Hematopoietic multipotent progenitor cell (in vitro differentiated cells): ENCODE data around the gene UPK2. TPM values are rescaled to one million over a fixed set of nuclear protein-coding genes. Genes with fewer than 3 reads are reported as not detected.

Experiments
- DNase-seq, 3 donors: peaks; one replicate each; pipeline ENCODE4 v3.0.0-alpha.2; 2011 to 2015; ENCODE audit warnings: low read depth in 2 of 3, low spot score in 2 of 3
- total RNA-seq: library from RNA; depleted of rRNA; stranded (reverse); fragments of >200 nt; gene quantifications from one replicate; pipeline ENCODE4 v1.2.3, GENCODE V29; 2012

The UPK2 gene
- total RNA-seq = not detected

DNA sequence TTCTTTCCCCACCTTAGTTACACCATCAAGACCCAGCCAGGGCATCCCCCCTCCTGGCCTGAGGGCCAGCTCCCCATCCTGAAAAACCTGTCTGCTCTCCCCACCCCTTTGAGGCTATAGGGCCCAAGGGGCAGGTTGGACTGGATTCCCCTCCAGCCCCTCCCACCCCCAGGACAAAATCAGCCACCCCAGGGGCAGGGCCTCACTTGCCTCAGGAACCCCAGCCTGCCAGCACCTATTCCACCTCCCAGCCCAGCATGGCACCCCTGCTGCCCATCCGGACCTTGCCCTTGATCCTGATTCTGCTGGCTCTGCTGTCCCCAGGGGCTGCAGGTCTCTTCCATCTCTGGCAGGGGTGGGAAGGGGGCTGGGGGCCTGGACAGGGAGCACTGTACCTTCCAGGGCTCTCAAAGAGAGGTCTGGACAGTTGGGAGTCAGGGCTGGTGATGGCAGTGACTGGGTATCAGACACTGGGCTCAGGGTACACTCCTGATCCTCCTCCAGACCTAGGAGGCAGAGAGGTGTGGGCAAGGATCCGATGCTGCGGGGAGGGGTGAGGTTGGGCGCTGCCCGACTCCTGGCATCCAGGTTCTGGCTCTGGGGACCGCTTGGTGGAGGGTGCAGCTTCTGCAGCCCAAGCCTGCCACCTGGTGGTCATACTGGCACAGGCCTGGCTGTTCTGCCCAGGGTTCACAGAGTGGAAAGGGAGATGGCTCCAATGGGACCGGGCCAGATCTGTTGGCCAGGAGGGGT, at the start of gene UPK2:
Gene UPK2, plus strand, starts transcription at position 205 of the 753 bp plus-strand sequence. Its CDS starts 53 bp downstream, at position 258.
- peak; percentile 78 to 85 (median 78) for DNase-seq

- peak in 2 of 3 donors; percentile 77 to 90 for DNase-seq
These were observed 48.8 kb upstream of the UPK2 start for GRCh38 chr11:118907051-118908042.

DNA sequence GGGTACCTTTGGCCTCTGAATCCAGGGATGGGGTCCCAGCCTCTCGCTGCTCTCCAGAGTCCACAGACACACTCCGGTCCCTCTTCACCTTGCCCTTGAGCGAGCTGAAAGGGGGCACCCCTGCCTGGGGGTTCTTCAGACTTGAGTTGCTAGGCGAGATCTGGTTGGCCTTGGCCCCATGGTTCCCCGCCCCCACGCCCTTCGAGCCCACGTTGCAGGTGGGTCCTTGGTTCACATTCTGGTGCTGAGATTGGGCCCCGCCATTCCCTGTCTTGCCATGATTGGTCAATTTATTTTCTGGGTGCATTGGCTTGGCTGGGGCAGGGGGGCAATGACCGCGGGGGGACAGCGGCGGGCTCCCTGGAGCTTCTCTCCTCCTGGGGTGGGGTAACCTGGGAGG, 47.8 kb upstream of the UPK2 start:
- DNase-seq = no peak

DNA sequence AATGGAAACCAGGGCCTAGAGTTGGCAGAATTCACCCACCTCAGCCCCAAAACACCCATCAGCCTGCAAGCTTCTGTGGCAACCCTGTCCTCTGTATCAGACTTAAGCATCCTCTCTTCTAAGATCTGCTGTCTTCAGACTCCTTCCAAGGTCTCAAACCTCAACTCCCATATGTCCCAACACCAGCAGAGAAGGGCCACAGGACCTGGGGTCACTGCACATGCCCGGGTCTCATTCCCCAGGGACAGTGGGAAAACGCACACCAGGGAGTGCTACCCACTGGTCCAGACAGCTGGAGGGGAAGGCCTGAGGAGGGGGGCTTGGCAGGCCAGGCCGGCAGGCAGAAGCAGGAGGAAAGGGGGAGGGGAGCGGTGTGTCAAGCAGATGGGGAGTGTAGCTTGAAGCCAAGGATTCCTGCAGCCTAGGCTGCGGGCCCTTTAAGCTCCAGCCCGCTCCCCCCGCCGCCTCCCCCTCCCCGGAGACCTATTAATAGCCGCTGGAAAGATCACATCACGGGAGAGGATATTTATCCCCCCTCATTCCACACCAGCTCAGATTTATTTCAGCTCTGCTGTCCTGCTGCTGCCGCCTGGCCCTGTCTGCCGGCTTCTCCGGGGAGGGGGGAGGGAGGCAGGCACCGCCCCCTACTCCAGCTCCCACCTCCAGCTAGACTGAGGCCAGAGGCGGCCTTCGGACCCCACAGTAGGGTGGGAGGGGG, 47.0 kb upstream of the UPK2 start:
- DNase-seq = no peak

- no peak for DNase-seq
These were observed 46.3 kb upstream of the UPK2 start for GRCh38 chr11:118909619-118910308.

GRCh38 chr11:118910309-118911112, 45.6 kb upstream of the UPK2 start:
- no peak for DNase-seq

- DNase-seq = no peak
These were observed 44.8 kb upstream of the UPK2 start for GRCh38 chr11:118911113-118911879.

- DNase-seq = peak in 2 of 3 donors; percentile 70 to 85
These were observed 44.0 kb upstream of the UPK2 start for GRCh38 chr11:118911880-118912741.

DNA sequence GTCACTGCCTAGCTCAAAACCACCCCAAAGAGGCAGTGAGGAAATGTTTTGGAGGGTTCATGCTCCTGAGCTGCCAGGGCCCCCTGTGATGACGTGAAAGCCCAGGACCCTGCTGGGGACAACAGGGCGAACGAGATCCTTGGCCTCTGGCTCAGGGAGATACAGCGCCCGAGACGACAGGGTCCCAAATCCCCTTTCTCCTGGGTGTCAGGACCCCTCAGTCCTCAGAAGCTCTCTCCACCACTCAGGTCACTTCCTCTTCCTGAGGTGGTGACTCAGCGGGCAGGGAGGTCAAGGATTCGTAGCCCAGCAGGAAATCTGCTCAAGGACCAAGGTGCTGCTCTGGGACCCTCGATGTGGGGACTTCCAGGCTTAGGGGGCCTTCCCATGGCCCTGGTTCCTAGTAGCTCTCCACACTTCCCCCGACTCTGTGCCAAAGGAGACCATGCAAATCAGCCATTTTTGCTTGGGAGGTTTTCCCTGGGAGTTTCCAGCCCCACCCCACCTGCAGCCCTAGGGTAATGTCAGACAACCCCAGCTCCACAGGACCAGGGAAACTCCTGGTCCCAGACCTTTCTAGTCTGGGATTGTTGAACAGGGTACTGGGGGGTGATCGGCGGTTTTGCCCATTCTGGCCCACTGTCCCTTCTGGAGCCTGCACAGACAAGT, 43.2 kb upstream of the UPK2 start:
- DNase-seq = no peak

- DNase-seq = peak in 1 of 3 donors; percentile 46
These were observed 42.5 kb upstream of the UPK2 start for GRCh38 chr11:118913411-118914125.

DNA sequence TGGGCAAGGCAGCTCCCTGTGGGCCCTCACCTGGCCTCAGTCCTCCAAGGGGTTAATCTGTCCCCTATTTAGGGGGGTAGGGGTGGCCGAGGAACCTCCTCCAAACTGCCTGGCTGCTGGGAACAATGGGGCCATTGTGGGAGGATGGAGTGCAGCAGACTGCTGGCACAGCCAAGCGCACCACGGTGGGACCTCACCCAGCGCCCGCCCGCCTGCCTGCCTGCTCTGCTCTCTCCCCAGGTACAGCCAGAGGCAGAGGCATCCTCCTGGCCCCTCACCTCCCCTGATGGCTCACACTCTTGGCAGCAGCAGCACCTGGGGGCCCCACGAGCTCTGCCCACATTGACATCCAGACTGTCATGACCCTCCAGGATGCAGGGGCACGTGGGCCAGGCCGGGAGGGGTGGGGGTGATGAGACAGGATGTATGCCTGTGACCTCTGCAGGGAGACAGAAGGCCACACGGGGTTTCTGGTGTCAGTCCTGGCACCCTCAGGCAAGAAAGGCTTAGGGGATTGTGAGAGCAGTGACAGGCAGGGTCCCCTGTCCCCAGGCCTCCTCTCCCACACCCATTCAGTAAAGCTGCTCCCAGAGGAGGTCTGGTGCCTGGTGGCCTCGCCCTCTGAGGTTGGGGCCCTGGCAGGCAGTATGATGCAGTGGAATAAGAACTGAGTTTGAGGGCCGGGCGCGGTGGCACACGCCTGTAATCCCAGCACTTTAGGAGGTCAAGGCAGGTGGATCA, 41.8 kb upstream of the UPK2 start:
- no peak for DNase-seq

DNA sequence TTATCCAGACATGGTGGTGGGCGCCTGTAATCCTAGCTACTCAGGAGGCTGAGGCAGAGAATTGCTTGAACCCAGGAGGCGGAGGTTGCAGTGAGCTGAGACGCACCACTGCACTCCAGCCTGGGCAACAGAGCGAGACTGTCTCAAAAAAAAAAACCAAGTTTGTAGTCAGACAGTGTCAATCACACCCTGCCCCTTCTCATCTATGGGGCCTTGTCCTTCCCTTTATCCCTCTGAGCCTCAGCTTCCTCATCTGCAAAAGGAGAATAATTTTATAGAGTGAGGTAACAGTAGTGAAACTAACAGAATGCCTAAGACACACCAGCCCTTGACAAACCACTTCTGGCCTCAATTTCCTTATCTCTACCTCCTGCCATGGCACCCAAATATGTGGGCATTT, 41.1 kb upstream of the UPK2 start:
- DNase-seq = no peak

DNA sequence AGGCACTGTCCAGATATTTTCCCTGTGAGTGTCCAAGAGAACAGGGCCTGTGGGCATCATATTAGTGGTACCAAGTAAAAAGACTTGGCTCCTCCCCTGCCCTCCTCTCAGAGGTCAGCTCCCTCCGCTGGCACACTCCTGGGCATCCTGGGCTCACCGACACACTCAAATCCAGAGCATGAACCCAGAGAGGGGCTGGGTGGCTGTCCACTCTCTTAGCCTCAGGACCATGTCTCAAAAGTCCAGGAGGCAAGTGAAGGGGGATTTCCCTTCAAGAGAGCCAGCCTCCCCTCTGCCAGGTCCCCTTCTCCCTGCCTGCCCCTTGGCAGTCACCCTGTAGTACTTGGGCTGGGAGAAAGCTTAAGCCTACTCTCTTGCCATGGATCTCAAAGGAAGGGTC, 40.7 kb upstream of the UPK2 start:
- DNase-seq = no peak

DNA sequence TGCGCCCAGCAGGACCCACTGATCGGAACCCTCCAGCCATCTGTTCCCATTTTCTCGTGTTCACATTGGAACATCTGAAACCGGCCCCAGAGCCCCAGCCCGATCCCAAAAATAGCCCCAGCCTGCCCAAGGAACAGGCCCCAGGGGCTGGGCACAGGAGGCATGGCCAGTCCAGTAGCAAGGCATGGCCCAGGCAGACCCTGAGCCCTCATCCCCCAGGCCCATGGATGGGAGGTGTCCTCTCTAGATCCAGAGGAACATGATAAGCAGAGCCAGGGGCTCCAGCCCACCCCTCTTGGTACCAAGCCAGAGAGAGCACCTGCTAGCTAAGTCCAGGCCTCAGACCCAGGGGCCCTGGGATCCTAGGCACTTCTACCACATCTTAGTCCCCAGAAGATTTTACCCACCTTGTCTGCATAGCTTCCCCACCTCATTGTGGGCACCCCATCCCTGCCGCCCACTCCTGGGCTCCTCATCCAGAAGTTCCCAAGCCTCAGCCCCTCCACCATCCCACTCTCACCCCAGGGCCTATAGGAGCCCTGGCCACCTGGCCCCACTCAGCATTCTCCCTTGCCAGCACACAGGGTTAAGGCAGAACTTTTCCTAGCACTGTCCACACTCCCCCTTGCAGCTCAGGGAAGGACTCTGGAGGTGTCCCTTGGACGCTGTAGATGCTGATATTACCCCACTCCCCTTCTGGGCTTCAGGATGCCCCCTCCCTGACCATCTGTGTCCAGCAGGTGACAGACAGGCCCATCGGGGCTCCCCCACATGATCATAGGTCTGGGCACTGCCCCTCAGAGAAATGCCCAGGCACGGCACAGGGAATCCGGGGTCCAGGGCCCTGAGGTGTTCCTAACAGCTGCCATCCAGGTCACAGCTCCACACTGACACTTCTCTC, 39.9 kb upstream of the UPK2 start:
- no peak for DNase-seq

DNA sequence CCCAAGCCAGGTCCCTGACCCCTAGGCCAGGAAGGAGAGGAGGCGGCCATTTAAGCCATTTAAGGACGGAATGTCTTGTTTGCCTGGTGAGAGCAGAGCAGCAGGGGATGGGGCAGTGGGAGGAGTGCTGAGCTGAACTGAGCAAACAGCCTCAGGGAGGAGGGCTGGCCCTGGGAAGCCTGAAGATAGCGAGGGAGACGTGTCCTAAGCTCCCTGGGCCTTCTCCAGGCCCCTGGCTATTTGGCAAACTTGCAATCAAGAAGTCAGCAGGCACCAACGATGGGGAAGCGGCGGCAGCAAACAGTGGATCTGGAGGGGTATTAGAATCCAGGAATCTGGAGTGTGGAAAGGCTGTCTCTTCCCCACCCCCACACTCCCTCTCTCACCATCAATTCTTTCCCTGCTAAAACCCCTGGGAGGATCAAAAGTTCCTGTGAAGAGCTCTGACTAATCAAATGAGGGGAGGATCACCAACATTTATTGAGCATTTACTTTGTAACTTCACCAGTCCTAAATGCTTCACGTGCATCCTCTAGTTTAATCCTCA, 39.2 kb upstream of the UPK2 start:
- DNase-seq = no peak
